Mucosa of stomach (tissue), 1 donor: ENCODE data around the gene CYP4F2.
"Not testable (repeated sequence)": the region's sequence is repeated elsewhere in the genome, so short reads cannot be mapped to it uniquely, and the experiment has no call there.

Experiments used
- H3K27me3 ChIP-seq: one replicate; pipeline ENCODE4 v1.7.0; 2013; ENCODE audit warnings: mild to moderate bottlenecking, low read length; ENCODE audit not compliant: control insufficient read depth, insufficient read depth
- H3K36me3 ChIP-seq: one replicate; pipeline ENCODE4 v1.7.0; 2013; ENCODE audit warnings: low read length; ENCODE audit not compliant: control insufficient read depth, insufficient read depth
- H3K4me1 ChIP-seq: one replicate; pipeline ENCODE4 v1.7.0; 2013; ENCODE audit warnings: mild to moderate bottlenecking, low read length; ENCODE audit not compliant: control insufficient read depth, insufficient read depth
- H3K4me3 ChIP-seq: one replicate; pipeline ENCODE4 v1.7.0; 2013; ENCODE audit warnings: low read length
- H3K9ac ChIP-seq: one replicate; pipeline ENCODE4 v1.7.0; 2013; ENCODE audit warnings: mild to moderate bottlenecking, low read length, moderate library complexity
- H3K9me3 ChIP-seq: one replicate; pipeline ENCODE4 v1.7.0; 2013; ENCODE audit warnings: mild to moderate bottlenecking, low read length, moderate library complexity; ENCODE audit not compliant: control insufficient read depth
- donor health status: Pancreatic carcinoma.

Gene CYP4F2

DNA sequence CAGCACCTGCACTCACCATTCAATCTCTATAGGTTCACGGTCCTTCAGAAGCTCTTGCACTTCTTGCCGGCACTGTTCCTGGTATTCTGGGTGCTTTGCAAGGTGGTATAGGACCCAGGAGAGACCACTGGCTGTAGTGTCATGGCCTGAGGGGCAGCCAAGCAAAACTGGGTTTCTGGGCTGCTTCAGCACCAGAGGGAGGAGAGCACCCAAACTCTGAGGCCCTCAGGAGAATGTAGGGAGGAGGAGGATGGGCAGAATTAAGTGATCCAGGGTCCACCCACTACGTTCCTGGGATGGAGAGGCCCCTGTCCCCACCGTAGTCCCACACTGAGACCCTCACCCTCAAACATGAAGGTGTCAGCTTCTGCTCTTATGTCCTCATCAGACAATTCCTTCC is 24.1 kb upstream of the CYP4F2 start:
- Histone ChIP-seq H3K9ac (no peak overlapping the region), H3K4me3 (no peak overlapping the region), H3K9me3 (no peaks in the 10 kb centered on the region), H3K4me1 (no peaks in the 10 kb centered on the region), H3K27me3 (no peaks in the 10 kb centered on the region), H3K36me3 (no peaks in the 10 kb centered on the region)

DNA sequence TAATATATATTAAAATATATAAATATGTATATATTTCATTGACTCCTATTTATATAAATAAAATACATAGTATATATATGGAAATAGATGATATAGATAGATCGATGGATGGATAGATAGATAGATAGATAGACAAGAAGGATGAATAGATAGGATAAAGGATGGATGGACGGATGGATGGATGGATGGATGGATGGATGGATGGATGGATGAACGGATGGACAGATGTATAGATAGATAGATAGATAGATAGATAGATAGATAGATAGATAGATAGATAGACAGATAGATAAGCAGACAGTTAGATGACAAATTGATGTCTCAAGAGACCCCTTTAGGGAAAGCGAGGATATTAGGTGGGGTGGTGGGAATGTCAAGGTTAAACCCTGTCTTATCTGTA is 21.4 kb upstream of the CYP4F2 start:
- no peak overlapping the region for H3K9ac ChIP-seq
- no peaks in the 10 kb centered on the region for H3K9me3 ChIP-seq
- H3K36me3 ChIP-seq, result no peaks in the 10 kb centered on the region
- H3K4me3 ChIP-seq, result no peak overlapping the region
- no peaks in the 10 kb centered on the region for H3K27me3 ChIP-seq
- H3K4me1 ChIP-seq, result no peaks in the 10 kb centered on the region

DNA sequence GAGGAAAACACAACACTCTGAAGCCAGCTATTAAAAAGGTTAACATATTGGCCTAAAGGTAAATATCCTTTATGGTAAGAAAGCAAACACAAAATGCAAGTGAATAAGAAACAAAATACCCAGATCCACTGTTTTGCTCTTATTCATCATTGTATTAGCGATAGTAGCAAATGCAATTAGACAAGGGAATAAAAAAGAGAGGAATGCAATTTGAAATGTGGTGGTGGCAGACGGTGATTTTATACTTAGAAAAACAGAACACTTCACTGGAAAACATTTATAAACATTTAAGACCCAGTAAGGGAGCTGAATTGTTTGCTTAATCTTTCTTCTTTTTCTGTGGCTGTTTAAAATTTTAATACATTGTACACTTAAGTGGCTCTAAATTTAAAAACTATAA is 17.2 kb upstream of the CYP4F2 start:
- Histone ChIP-seq H3K9ac (no peak overlapping the region), H3K4me3 (no peak overlapping the region), H3K4me1 (no peaks in the 10 kb centered on the region), H3K9me3 (no peaks in the 10 kb centered on the region), H3K27me3 (peaks cover 3% of the 10 kb centered on the region), H3K36me3 (no peaks in the 10 kb centered on the region)

DNA sequence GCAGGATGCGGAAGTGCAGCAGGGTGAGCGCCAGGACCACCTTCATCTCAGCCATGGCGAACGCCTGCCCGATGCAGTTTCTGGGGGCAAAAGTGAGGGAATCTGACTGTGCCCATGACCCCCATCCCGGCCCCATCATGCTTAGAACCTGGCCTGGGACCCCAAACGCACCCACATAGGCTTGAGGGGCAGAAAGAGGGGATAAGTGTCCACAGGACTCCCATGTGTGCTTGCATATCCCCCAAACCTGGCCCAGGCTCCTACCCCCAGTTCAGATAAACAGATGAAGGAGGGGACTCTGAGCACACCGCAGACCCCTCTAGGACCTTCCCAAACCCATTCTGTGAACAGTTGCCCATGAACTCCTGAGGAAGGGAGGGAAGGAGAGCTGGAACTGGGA is 16.0 kb upstream of the CYP4F2 start:
- peaks cover 3% of the 10 kb centered on the region for H3K27me3 ChIP-seq
- no peaks in the 10 kb centered on the region for H3K36me3 ChIP-seq

DNA sequence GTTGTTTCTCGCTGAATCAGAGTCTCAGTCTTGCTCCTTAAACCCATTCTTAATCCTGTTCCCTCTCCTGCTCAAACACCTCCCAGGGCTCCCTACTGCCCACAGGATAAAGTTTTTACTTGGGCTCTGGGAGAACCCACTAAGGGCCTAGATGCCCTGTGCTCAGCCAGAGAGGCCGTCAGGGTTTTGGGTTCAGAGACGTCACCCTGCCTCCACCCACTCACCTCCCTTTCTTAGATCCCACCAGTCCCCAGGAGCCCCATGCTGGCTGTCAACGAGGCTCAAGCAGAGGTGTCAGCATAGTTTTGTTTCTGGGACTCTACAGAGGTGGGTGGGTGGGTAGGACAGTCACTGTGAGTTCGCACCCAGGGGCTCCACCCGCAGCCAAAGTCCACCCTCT is 15.5 kb upstream of the CYP4F2 start:
- H3K9me3 ChIP-seq, result no peaks in the 10 kb centered on the region
- no peaks in the 10 kb centered on the region for H3K4me1 ChIP-seq
- peaks cover 3% of the 10 kb centered on the region for H3K27me3 ChIP-seq
- no peak overlapping the region for H3K9ac ChIP-seq
- no peak overlapping the region for H3K4me3 ChIP-seq
- H3K36me3 ChIP-seq, result no peaks in the 10 kb centered on the region

More for the DNA sequence above, 16.0 kb upstream of the CYP4F2 start:
- Histone ChIP-seq H3K9ac (no peak overlapping the region), H3K4me1 (no peaks in the 10 kb centered on the region), H3K9me3 (no peaks in the 10 kb centered on the region), H3K4me3 (no peak overlapping the region)

DNA sequence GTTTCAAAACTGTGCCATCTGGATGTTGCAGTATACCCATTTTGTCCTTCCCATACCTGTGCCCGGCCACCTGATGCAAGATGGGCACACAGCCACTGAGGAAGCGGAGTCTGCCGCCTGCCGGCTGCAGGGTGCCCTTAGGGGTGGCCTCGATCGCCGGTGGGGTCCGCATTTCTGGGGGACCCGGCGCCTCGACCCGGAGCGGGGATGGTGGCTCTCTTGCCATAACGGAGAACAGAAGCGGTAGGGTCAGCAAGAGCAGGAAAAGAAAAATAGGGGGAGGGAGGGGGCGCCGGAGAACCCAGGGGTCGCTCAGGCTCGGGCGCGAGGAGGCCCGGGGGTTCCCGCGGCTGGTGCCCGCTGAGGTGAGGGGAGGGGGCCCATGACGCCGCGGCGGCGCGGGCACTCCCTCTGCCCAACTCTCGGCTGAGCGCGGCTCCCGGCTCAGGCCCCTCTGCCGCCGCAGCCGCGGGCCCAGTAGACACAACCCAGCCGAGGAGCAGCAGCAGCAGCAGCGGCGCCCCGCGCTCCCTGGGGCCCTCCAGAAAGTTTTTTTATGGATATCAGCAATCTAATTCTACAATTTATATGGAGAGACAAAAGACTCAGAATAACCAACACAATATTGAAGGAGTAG is 13.8 kb upstream of the CYP4F2 start:
- Histone ChIP-seq H3K9me3 (no peaks in the 10 kb centered on the region), H3K9ac (no peak overlapping the region), H3K4me1 (no peaks in the 10 kb centered on the region), H3K4me3 (no peak overlapping the region), H3K36me3 (no peaks in the 10 kb centered on the region), H3K27me3 (peaks cover 3% of the 10 kb centered on the region)

DNA sequence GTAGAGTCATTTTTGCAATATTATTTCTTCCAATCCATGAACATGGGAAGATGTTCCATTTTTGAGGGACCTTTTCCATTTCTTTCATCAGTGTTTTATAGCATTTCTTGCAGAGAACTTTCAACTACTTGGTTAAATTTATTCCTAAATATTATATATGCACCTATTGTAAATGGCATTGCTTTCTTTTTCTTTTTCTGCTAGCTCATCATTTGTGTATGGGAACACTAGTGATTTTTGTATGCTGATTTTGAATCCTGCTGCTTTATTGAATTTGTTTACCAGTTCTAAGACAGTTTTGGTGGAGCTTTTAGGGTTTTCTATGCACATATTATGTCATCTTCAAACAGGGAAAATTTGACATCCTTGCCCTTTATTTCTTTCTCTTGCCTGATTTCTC is 7.2 kb upstream of the CYP4F2 start:
- Histone ChIP-seq H3K27me3 (no peaks in the 10 kb centered on the region), H3K4me3 (no peak overlapping the region), H3K36me3 (no peaks in the 10 kb centered on the region), H3K9ac (no peak overlapping the region), H3K4me1 (no peaks in the 10 kb centered on the region), H3K9me3 (no peaks in the 10 kb centered on the region)

DNA sequence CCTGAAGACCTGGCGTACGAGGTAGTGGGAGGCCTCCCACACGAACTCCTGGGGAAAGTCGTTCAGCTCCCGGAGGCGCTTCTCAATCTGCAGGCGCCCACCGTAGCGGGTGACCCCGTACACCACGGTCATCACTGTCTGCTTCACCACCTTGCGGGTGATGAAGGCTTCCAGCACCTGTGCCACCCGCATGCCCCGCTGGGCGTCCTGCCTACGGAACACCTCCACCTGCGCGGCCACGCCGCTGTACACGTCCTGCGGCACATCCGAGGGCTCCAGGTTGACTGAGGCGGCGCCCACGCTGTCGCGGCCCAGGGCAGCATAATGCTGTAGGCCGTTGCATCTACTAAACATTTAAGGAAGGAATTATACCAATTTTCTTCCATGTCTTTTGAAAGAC is 5.0 kb upstream of the CYP4F2 start:
- not testable (repeated sequence) for H3K4me1 ChIP-seq, H3K9me3 ChIP-seq, H3K36me3 ChIP-seq, H3K4me3 ChIP-seq, H3K9ac ChIP-seq, H3K27me3 ChIP-seq

GRCh38 chr19:15902254-15902653 is 4.4 kb upstream of the CYP4F2 start:
- Histone ChIP-seq H3K4me3 (no peak overlapping the region), H3K36me3 (no peaks in the 10 kb centered on the region), H3K27me3 (no peaks in the 10 kb centered on the region), H3K4me1 (no peaks in the 10 kb centered on the region), H3K9ac (no peak overlapping the region), H3K9me3 (no peaks in the 10 kb centered on the region)

DNA sequence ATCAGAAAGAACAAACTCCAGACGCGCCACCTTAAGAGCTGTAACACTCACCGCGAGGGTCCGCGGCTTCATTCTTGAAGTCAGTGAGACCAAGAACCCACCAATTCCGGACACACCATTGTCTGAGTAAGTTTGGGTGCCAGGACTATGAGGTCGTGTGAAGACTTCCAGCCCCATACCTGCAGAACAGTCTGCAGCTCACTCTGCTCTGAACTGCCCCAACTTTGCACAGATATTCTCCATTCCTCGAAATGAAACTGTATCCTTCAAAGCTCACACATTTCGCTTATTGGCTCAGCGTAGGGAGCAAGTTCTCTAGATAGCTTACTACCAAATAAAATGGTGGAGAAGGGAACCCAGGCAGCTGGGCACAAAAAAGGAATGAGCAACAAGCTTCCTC is 2.6 kb upstream of the CYP4F2 start:
- H3K9me3 ChIP-seq, result no peaks in the 10 kb centered on the region
- H3K4me3 ChIP-seq, result no peak overlapping the region
- H3K27me3 ChIP-seq, result no peaks in the 10 kb centered on the region
- H3K4me1 ChIP-seq, result no peaks in the 10 kb centered on the region
- H3K9ac ChIP-seq, result no peak overlapping the region
- no peaks in the 10 kb centered on the region for H3K36me3 ChIP-seq

GRCh38 chr19:15900032-15900431 is 2.2 kb upstream of the CYP4F2 start:
- H3K27me3 ChIP-seq, H3K4me1 ChIP-seq, H3K9me3 ChIP-seq, H3K9ac ChIP-seq, H3K4me3 ChIP-seq, H3K36me3 ChIP-seq: not testable (repeated sequence)

DNA sequence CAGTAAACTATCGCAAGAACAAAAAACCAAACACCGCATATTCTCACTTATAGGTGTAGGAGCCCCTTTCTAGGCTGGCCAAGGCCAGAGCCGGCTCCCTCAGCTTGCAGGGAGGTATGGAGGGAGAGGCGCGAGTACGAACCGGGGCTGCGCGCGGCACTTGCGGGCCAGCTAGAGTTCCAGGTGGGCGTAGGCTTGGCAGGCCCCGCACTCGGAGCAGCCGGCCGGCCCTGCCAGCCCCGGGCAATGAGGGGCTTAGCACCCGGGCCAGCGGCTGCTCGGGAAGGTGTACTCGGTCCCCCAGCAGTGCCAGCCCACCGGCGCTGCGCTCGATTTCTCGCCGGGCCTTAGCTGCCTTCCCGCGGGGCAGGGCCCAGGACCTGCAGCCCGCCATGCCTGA is 1.7 kb upstream of the CYP4F2 start:
- H3K9ac ChIP-seq, H3K4me1 ChIP-seq, H3K27me3 ChIP-seq, H3K4me3 ChIP-seq, H3K36me3 ChIP-seq, H3K9me3 ChIP-seq: not testable (repeated sequence)

DNA sequence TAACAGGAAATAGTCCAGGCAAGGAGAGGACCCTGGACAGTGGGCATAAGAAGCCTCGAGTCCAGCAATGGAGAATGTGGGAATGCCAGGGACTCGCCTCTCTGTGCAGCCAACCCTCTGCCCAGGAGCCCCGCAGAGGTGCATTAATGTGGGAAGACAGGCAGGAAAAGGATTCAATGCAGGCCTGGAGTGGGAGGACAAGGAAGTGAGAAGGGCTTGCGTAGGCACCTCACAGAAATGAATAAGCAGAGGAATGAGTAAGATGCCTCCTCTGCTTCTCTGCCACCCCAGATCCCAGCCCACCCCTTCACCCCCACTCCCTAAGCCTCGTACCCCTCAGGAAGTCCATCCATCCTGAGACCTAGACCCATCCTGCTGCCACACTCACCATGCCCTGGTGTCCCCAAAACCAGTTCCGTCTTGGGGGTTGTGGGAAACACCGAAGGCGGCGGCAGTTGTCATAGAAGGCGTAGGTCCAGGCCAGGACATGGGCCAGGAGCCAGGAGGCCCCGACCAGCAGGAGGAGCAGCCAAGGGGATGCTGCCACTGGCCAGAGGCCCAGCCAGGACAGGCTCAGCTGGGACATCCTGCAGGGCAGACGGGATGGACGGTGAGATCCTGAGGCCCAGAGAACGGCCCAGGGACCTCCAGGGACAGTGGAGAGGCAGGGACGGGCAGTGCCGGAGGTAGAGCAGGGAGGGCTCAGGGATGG is 692 bp downstream of the CYP4F2 start:
- no peak overlapping the region for H3K4me3 ChIP-seq
- H3K9me3 ChIP-seq, result no peaks in the 10 kb centered on the region
- no peak overlapping the region for H3K9ac ChIP-seq
- H3K36me3 ChIP-seq, result no peaks in the 10 kb centered on the region
- H3K4me1 ChIP-seq, result no peaks in the 10 kb centered on the region
- no peaks in the 10 kb centered on the region for H3K27me3 ChIP-seq
